ENCODE measurements around the gene SLC46A3. TPM values are rescaled to one million over a fixed set of nuclear protein-coding genes. Genes with fewer than 3 reads are reported as not detected.

The SLC46A3 gene
- total RNA-seq, 2 experiments from 2014 or later: 9.6 to 10.9 TPM

GRCh38 chr13:28719227-28720055 is 671 bp upstream of the SLC46A3 start:
- peaks cover 28% of the 10 kb centered on the region for H3K4me1 Mint-ChIP-seq
- peak overlapping the region; percentile 90 for H3K4me3 Mint-ChIP-seq
- peaks cover 2% of the 10 kb centered on the region for H3K27me3 Mint-ChIP-seq
- peak overlapping the region; percentile 60 for H3K27ac Mint-ChIP-seq
- POLR2A ChIA-PET: interaction anchor here (0.6 to 4.1 kb wide), 5 partner anchors 9 to 61 kb away, joined by 3 to 37 read pairs (median 7); partner anchors contain the start of gene POMP
- peaks cover 12% of the 10 kb centered on the region for H3K36me3 Mint-ChIP-seq (ENCODE audit: low read depth)
- CTCF ChIA-PET: interaction anchor here (2.5 kb wide), 1 partner anchor 77 kb away, joined by 11 read pairs; no protein-coding TSS in a partner anchor
- no peaks in the 10 kb centered on the region for H3K9me3 Mint-ChIP-seq
- DNase-seq: no peak

- H3K4me3 Mint-ChIP-seq: peak overlapping the region; percentile 90
- no peak for DNase-seq
- ChIA-PET POLR2A (interaction anchor here (1.2 to 4.1 kb wide), 4 partner anchors 8 to 60 kb away, joined by 5 to 37 read pairs (median 7); partner anchors contain the start of gene POMP), CTCF (interaction anchor here (1.4 to 2.5 kb wide), 2 partner anchors 9 to 78 kb away, joined by 3 to 11 read pairs; no protein-coding TSS in a partner anchor)
- no peaks in the 10 kb centered on the region for H3K9me3 Mint-ChIP-seq
- H3K27ac Mint-ChIP-seq: peak overlapping the region; percentile 72
- peaks cover 12% of the 10 kb centered on the region for H3K36me3 Mint-ChIP-seq (ENCODE audit: low read depth)
- peaks cover 2% of the 10 kb centered on the region for H3K27me3 Mint-ChIP-seq
- peaks cover 28% of the 10 kb centered on the region for H3K4me1 Mint-ChIP-seq
Measured at GRCh38 chr13:28718196-28718542, 601 bp downstream of the SLC46A3 start.

GRCh38 chr13:28717170-28717569 is 1.6 kb downstream of the SLC46A3 start:
- POLR2A ChIA-PET: interaction anchor here (4.1 kb wide), 1 partner anchor 59 kb away, joined by 37 read pairs; the partner anchor contains the start of gene POMP
- Mint-ChIP-seq H3K4me1 (peaks cover 28% of the 10 kb centered on the region), H3K4me3 (peak overlapping the region; percentile 47), H3K27ac (no peak overlapping the region), H3K9me3 (no peaks in the 10 kb centered on the region), H3K36me3 (ENCODE audit: low read depth) (peaks cover 12% of the 10 kb centered on the region), H3K27me3 (peaks cover 2% of the 10 kb centered on the region)
- CTCF ChIA-PET: interaction anchor here (0.7 to 2.5 kb wide), 2 partner anchors 12 to 79 kb away, joined by 3 to 11 read pairs; no protein-coding TSS in a partner anchor
- no peak for DNase-seq

- no peak for DNase-seq
- Mint-ChIP-seq H3K27me3 (no peaks in the 10 kb centered on the region), H3K4me3 (no peak overlapping the region), H3K27ac (no peak overlapping the region), H3K36me3 (ENCODE audit: low read depth) (peaks cover 15% of the 10 kb centered on the region), H3K4me1 (peaks cover 28% of the 10 kb centered on the region), H3K9me3 (no peaks in the 10 kb centered on the region)
- ChIA-PET POLR2A (interaction anchor here (4.1 kb wide), 1 partner anchor 58 kb away, joined by 37 read pairs; the partner anchor contains the start of gene POMP), CTCF (no interaction called here)
Measured at GRCh38 chr13:28716511-28716910, 2.3 kb downstream of the SLC46A3 start.

- Mint-ChIP-seq H3K4me3 (no peak overlapping the region), H3K36me3 (ENCODE audit: low read depth) (peaks cover 20% of the 10 kb centered on the region), H3K4me1 (peaks cover 28% of the 10 kb centered on the region), H3K27me3 (no peaks in the 10 kb centered on the region), H3K9me3 (no peaks in the 10 kb centered on the region), H3K27ac (no peak overlapping the region)
- ChIA-PET CTCF (no interaction called here), POLR2A (interaction anchor here (0.6 kb wide), 1 partner anchor 51 kb away, joined by 3 read pairs; no protein-coding TSS in a partner anchor)
- no peak for DNase-seq
Measured at GRCh38 chr13:28714651-28715050, 4.1 kb downstream of the SLC46A3 start.

DNA sequence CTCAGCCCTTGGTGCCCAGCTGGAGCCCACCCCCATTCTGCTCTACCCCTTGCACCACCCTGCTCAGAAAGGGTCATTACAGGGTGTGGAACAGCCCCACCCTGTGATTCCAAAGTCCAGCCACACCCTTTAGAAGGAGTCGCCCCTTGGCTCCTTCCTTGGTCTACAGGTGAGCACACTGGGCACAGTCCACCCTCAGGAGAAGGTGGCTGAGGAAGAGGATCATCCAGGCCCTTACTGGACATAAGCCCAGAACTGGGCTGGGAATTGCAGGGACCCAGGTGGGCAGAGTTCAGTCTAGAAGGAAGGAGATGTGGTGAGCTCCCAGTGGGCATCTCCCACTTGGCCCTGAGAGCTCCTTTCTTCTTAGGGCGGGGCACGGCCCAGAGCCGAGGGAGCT is 8.6 kb downstream of the SLC46A3 start:
- CTCF ChIA-PET: no interaction called here
- Mint-ChIP-seq H3K4me3 (no peak overlapping the region), H3K27ac (no peak overlapping the region), H3K9me3 (no peaks in the 10 kb centered on the region), H3K36me3 (ENCODE audit: low read depth) (peaks cover 22% of the 10 kb centered on the region), H3K4me1 (peaks cover 13% of the 10 kb centered on the region), H3K27me3 (no peaks in the 10 kb centered on the region)
- DNase-seq: no peak
- POLR2A ChIA-PET: interaction anchor here (1.6 kb wide), 1 partner anchor 9 kb away, joined by 7 read pairs; the partner anchor contains the start of gene SLC46A3

- H3K4me1 Mint-ChIP-seq: peaks cover 13% of the 10 kb centered on the region
- H3K9me3 Mint-ChIP-seq: no peaks in the 10 kb centered on the region
- H3K27me3 Mint-ChIP-seq: no peaks in the 10 kb centered on the region
- CTCF ChIA-PET: no interaction called here
- no peak overlapping the region for H3K4me3 Mint-ChIP-seq
- DNase-seq: no peak
- no peak overlapping the region for H3K27ac Mint-ChIP-seq
- POLR2A ChIA-PET: interaction anchor here (1.7 kb wide), 1 partner anchor 11 kb away, joined by 4 read pairs; the partner anchor contains the start of gene SLC46A3
- peaks cover 25% of the 10 kb centered on the region for H3K36me3 Mint-ChIP-seq (ENCODE audit: low read depth)
Measured at GRCh38 chr13:28707629-28708427, 10.9 kb downstream of the SLC46A3 start.

GRCh38 chr13:28705461-28706083 is 13.2 kb downstream of the SLC46A3 start:
- Mint-ChIP-seq H3K27ac (no peak overlapping the region), H3K27me3 (no peaks in the 10 kb centered on the region)
- CTCF ChIA-PET: interaction anchor here (0.5 to 0.7 kb wide), 2 partner anchors 11 to 27 kb away, joined by 3 read pairs; no protein-coding TSS in a partner anchor

DNA sequence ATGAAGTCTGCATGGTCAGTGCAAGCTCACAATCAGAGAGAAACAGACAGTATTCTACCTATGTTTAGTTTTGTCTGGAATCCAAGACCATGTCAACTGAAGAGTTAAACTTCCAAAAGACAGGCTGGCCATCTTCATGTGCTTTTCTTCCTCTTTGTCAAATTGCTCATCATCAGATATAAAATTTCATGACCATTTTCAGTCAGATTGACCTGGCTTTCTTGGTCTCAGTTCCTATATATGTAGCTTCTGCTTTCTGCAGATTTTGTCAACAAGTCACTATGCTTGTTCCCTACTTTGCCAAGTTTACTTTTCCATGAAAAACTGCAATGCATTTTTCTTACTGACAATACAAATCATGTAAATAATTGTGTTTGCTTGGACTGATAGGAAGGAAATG is 13.9 kb downstream of the SLC46A3 start:
- H3K27ac Mint-ChIP-seq: no peak overlapping the region
- no peak overlapping the region for H3K4me3 Mint-ChIP-seq
- peaks cover 23% of the 10 kb centered on the region for H3K36me3 Mint-ChIP-seq (ENCODE audit: low read depth)
- no peak for DNase-seq
- ChIA-PET POLR2A (interaction anchor here (1.5 kb wide), 1 partner anchor 46 kb away, joined by 6 read pairs; the partner anchor contains the start of gene POMP), CTCF (interaction anchor here (0.5 kb wide), 1 partner anchor 12 kb away, joined by 3 read pairs; no protein-coding TSS in a partner anchor)
- peaks cover 13% of the 10 kb centered on the region for H3K4me1 Mint-ChIP-seq
- no peaks in the 10 kb centered on the region for H3K9me3 Mint-ChIP-seq
- no peaks in the 10 kb centered on the region for H3K27me3 Mint-ChIP-seq

More at GRCh38 chr13:28705461-28706083, 13.2 kb downstream of the SLC46A3 start:
- POLR2A ChIA-PET: interaction anchor here (1.0 to 1.5 kb wide), 2 partner anchors 13 to 47 kb away, joined by 5 to 6 read pairs; partner anchors contain the start of genes POMP and SLC46A3
- Mint-ChIP-seq H3K9me3 (no peaks in the 10 kb centered on the region), H3K36me3 (ENCODE audit: low read depth) (peaks cover 21% of the 10 kb centered on the region), H3K4me3 (no peak overlapping the region), H3K4me1 (peaks cover 13% of the 10 kb centered on the region)
- no peak for DNase-seq

GRCh38 chr13:28704282-28704681 is 14.5 kb downstream of the SLC46A3 start:
- POLR2A ChIA-PET: no interaction called here
- Mint-ChIP-seq H3K4me1 (peaks cover 11% of the 10 kb centered on the region), H3K27me3 (no peaks in the 10 kb centered on the region), H3K27ac (no peak overlapping the region), H3K9me3 (no peaks in the 10 kb centered on the region), H3K36me3 (ENCODE audit: low read depth) (peaks cover 21% of the 10 kb centered on the region), H3K4me3 (no peak overlapping the region)
- CTCF ChIA-PET: no interaction called here
- DNase-seq: no peak

DNA sequence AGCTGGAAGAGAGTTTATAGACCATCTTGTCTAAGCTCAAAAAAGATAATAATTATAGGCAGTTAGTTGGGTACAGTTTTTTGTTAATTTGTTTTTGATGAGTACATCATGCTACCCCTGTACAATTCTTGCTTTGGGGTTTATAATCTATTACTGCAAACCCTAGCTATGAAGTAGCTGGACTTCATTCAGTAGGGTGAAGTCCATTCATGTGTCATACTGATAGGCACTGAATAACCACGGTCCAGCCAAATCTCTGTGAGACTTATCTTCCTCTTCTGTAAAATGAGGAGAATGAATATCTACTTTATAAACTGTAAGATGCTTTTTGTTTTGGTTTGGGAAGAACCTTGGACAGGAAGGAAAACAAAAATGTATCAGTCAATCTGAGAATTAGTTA is 19.5 kb downstream of the SLC46A3 start:
- ChIA-PET CTCF (no interaction called here), POLR2A (no interaction called here)
- H3K4me1 Mint-ChIP-seq: no peaks in the 10 kb centered on the region
- H3K36me3 Mint-ChIP-seq (ENCODE audit: low read depth): peaks cover 20% of the 10 kb centered on the region
- DNase-seq: no peak
- H3K9me3 Mint-ChIP-seq: no peaks in the 10 kb centered on the region
- no peak overlapping the region for H3K27ac Mint-ChIP-seq
- no peaks in the 10 kb centered on the region for H3K27me3 Mint-ChIP-seq
- no peak overlapping the region for H3K4me3 Mint-ChIP-seq

DNA sequence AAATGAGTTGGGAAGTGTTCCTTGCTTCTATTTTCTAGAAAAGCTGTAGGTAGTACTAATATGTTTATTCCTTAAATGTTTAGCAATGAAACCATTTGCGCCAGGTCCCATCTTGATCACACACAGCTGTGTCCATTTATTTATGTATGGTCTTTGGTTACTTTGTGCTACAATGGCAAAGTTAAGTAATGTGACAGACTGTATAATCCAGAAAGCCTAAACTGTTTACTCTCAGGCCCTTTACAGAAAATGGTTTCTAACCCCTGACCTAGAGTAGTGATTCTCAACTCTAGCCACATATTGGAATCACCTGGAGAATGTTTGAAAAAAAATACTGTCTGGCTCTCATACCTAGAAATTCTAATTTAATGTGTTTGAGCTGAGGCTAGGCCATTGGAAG is 21.3 kb downstream of the SLC46A3 start:
- ChIA-PET POLR2A (no interaction called here), CTCF (no interaction called here)
- no peaks in the 10 kb centered on the region for H3K4me1 Mint-ChIP-seq
- H3K4me3 Mint-ChIP-seq: no peak overlapping the region
- H3K9me3 Mint-ChIP-seq: peaks cover 3% of the 10 kb centered on the region
- no peak for DNase-seq
- peaks cover 4% of the 10 kb centered on the region for H3K27me3 Mint-ChIP-seq
- H3K36me3 Mint-ChIP-seq (ENCODE audit: low read depth): peaks cover 17% of the 10 kb centered on the region
- no peak overlapping the region for H3K27ac Mint-ChIP-seq
